Posterior cingulate gyrus (tissue), 11 donors: ENCODE measurements around the gene EFNB2.

Experiments
- DNase-seq, 10 donors: peaks; one replicate each; pipeline versions ENCODE4 v3.0.0 to v3.0.0-alpha.2; 2020 to 2021; ENCODE audit warnings: mixed read lengths in 3 of 10
- intact Hi-C: fragments of 100-400 bp; cut with DNase I; formaldehyde crosslinking; loops from one replicate; pipeline ENCODE4 v1.15.1; 2023

The EFNB2 gene

DNA sequence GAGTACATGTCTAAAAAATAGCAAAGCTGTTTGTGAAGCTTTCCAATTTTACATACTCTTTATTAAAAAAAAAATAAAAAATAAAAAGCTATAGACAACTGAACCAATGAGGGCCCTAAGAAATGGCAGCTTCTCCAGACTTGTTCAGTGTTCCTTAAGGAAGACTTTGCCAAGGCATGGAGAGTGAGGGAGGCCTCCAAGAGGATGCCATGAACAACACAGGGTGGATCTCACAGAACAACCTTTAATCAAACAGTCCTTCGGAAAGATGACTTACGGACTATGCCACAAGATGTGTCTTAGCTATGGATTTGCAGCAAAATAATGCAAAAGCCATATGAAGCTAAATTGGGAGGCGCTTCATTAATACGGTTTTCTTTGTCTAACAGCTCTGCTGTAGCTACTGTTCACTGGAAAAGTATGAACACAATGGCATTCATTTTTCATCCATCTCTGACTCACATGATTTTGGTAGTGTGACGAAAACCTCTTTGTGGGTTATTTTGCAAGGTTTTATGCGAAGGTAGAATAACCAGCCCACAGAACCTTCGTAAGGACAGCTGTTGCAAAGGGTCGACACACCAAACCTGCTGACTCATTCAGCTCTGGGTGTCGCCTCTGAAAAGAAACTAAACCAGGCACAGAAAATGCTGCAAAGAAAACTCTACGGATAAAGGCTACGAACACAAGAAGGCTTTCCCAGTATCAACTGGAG, 27.7 kb downstream of the EFNB2 start:
- intact Hi-C loops, result loop anchor here (10.0 kb wide), 1 partner anchor 93 kb away; no protein-coding TSS in a partner anchor
- no peak for DNase-seq

DNA sequence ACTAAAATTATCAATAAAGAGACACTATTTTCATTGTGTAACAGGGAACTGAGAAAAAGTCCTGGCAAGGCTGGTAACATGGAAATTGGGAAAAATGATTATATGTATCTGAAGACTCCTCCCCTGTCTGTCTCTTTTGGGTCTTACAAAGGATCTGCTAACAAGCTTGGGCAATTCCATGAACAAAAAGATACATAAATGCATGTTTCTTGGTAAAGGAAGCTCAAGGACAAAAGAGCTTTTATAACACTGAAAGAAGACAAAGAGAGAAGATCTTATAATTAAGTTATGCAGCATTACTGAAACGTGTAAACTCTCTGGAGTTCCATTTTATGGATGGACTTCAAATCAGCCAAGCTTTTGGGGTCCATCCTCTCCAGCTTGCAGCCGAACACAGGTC, 29.2 kb downstream of the EFNB2 start:
- intact Hi-C loops, result loop anchor here (10.0 kb wide), 1 partner anchor 91 kb away; no protein-coding TSS in a partner anchor
- DNase-seq, result no peak

DNA sequence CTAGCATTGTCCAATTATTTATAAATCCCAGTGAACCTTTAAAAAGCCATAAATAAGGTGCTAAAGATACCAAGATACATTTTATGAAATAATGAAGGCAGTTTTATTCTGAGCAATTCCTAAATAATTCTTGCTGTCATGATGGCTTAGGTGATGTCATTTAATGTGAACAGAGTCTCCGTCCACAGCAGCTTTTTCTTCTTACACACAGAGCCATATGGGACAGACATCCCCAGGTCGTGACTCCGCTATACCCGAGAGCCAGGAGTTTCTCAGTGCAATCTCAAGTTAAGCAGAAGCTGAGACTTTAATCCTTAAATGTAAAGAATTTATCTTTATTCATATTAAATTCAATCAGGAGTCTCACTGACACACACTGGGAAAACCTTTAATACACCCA, 29.7 kb downstream of the EFNB2 start:
- no peak for DNase-seq
- intact Hi-C loops, result loop anchor here (10.0 kb wide), 1 partner anchor 91 kb away; no protein-coding TSS in a partner anchor

DNA sequence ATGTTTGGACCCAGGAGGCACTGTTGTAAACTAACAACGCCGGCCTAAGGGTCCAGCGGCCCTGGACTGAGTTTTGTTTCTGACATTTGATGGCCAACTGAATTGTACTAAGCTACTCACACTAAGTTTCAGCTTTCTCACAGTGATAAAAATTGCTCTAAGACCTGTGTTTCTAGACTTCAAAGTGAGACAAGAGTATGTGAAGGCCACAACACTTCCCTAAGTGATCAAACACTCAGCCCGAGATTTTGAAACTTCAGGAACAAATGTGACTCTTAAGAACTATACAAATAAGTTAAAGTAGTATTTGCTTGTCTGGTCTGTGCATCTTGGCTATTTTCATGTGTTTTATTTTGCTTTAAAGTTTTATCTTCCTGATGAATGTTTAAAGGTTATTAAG, 30.2 kb downstream of the EFNB2 start:
- intact Hi-C loops, result loop anchor here (10.0 kb wide), 1 partner anchor 90 kb away; no protein-coding TSS in a partner anchor

DNA sequence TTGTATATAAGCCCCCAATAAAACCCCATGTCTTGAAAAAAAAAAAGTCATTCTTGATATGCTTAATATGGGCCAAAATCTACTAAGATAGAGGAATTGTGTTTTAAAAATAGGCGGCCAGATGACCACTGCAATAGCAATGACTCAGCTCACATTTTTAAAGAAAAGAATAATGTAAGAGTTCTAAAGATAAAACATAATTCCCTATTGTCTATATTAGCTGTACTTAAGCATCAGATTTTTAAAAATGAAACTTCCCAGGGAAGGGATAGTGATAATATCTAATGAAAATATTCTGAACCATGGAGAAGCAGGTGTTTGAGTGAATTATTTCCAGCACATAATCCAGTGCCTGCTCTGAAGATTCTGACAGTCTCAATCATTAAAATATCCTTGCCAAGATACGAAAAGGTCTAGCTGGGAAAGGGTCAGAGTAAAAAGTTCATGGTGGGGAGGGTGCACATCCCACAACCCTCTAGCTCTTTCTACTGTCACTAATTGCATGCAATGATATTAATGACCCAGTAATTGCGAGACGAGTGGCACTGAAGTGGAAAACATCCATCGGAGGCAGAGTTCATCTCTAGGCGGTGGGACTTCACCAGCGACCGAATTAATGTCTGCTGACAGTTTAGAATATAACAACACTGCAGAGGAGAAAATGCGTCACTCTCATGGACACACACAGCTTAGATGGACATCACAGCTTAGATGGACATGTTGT, 31.6 kb downstream of the EFNB2 start:
- intact Hi-C loops, result loop anchor here (10.0 kb wide), 1 partner anchor 89 kb away; no protein-coding TSS in a partner anchor
- no peak for DNase-seq

More for the DNA sequence above, 30.2 kb downstream of the EFNB2 start:
- DNase-seq, result no peak

DNA sequence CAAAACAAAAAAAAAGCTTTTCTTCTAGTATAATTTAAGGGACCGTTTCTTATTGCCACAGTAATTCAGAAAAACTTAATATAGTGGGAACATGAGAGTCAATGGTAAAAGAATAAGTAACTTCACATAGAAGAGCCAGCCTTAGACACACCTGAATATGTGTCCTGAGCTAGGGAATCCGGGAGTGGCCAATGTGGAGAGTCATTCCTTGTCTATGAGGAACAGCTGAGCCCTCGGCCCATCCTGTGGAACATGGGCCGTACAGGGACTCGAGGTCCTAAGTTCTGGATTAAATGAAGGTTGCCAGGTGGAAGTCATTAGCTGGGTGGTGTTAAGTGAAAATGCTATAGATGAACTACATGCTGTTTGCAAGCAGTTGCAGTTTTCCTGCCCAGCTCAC, 32.2 kb downstream of the EFNB2 start:
- intact Hi-C loops, result loop anchor here (10.0 kb wide), 1 partner anchor 88 kb away; no protein-coding TSS in a partner anchor
- DNase-seq, result no peak

DNA sequence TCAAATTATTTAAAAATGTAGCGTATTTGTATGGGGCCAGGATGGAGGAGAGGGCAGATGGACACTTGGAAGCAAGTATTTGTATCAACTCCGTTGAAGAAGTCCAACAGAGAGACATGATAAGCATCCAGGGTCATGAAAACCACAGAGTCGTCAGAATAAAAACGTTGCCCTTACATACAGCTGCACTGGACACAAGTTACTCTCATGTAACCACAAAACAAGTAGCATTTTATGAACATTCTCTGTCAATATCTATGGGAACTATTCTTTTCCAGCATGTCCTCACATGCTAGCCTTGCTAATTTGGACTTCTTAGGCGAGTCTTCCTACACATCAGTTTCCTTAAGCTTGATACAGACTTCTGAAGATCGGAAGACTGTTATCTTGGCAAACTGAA, 35.0 kb downstream of the EFNB2 start:
- no peak for DNase-seq
- intact Hi-C loops, result loop anchor here (10.0 kb wide), 1 partner anchor 86 kb away; no protein-coding TSS in a partner anchor

DNA sequence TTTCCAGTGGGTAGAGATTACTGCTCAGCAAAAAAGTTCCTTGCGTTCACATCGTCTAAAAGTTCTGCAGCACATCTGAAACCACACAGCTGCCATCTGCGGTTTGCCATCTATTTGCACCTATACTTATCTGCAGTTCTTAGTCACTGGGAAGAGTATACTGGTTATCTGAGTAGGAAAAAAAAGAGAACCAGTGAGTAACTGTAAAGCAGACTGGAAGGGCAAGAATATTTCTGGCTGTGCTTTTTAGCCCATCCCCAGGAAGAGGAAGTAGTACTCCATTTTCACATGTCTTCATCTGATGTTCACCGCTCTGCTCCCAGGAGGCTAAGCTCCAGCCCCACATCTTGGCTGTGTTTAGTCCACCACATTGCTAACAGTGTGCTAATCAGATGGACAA, 35.6 kb downstream of the EFNB2 start:
- intact Hi-C loops, result loop anchor here (10.0 kb wide), 2 partner anchors 85 to 145 kb away; no protein-coding TSS in a partner anchor
- DNase-seq, result no peak

DNA sequence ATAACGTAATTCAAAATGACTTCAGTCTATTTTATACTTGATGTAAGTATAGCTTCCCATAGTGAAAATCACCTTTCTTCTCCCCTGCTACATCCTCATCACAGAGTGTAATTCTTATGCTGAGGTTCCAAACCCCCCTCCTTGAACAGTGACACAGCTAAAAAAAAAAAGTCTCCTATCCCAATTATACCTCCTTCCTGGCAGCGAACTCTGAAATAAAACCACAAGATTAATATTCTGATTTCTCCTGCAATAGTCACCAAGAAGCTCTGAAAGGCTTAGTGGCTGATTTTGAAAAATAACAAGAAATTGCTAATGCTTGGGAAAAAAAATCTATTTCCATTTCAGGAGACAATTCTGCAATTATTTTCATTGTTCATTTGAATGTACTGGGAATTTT, 36.3 kb downstream of the EFNB2 start:
- intact Hi-C loops, result loop anchor here (10.0 kb wide), 1 partner anchor 144 kb away; no protein-coding TSS in a partner anchor
- no peak for DNase-seq

DNA sequence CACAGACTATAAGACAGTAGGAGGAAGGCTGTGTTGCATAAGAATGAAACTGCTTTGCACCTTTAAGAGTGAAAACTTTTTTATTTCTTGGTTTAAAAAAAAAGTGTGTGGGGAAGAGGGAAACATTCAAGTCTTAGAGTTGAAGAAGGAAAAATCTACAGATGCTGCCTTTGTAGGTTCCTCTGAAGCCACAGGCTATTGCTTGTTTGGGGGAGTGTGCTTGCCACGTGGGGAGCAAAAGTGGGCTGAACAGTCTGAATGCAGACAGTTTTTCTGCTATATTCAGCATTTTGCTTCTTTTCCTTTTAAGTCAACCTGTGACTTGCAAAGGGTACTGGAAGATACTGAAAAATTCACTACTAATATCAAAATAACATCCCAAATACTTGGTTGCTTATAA, 36.9 kb downstream of the EFNB2 start:
- intact Hi-C loops, result loop anchor here (10.0 kb wide), 1 partner anchor 144 kb away; no protein-coding TSS in a partner anchor
- peak in 1 of 10 donors; percentile 85 for DNase-seq

DNA sequence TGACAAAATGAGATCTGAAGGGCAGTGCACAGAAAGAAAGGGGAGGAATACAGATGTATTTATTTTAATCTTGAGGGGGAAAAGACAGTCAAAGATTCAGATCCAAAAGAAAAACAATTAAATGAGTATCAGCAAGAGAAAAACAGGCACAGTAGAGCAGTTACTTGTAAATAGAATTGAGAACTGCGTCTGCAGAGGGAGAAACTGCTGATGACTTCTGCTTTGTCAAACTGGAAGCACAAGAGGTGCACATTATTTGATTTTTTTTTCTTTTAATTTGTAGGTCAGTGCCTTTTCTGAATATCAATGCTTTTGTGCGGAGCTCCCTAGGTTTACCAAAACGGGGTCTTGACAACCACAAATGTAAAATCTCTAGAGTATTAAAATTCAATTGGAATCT, 37.3 kb downstream of the EFNB2 start:
- intact Hi-C loops, result loop anchor here (10.0 kb wide), 1 partner anchor 143 kb away; no protein-coding TSS in a partner anchor
- DNase-seq, result no peak

DNA sequence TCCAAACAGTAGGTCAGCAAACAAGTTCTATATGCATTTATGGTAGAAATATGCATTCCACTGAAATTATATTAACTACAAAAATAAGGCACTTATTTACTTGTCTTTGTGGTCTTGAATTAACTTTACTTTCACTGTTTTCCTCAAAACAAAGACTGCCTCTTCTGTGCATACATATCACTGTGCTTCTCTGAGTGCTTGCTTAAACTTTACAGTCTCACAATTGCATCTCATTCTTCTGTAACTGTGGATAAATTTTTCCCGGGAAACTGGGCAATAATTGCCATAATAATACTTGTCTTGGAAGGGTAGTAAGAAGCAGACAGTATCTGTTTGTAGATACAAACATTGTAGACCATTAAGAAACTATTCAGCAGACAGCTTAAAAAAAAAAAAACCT, 38.4 kb downstream of the EFNB2 start:
- intact Hi-C loops, result loop anchor here (10.0 kb wide), 1 partner anchor 142 kb away; no protein-coding TSS in a partner anchor
- no peak for DNase-seq

DNA sequence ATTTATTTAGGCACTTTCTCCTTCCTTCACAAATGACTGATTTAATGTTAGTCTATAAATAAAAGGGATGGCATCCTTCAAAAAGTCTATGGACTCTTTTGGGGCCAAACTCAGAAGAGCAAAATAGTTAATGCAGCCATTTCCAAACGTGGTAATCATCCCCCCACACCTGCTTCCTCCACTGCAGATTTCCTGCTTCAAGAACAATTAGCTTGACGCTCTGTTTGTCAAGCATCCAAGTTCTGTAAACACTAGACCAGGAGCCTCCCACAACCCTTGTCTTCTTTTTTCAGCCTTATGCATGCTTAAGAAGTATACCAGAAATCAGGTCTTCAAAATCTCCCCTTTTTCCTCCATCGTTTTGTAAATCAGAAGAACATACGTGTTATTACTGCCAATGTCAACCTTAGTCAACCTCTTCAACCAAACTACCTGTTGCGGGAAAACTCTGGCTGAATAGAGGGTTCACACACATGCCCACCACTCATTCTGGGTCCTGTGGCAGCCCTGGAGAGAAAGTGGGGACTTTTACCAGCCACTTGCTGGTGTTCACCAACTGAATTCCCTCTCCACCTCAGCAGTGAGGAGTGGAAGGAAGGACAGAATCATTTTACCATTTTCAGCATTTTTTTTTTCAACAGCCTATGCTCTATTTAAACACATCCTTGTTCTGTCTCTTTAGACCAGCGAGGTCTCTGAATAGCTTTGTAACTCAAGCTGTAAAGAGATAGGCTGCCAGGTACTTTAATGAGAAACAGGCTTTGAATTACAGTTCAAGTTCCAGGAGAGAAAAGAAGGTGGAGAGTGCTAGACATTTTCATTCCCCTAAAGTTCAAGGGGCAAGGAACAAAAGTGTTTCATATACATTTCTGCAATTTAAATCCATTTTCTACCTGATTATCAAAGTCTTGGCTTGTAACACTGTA, 39.1 kb downstream of the EFNB2 start:
- intact Hi-C loops, result loop anchor here (10.0 kb wide), 1 partner anchor 142 kb away; no protein-coding TSS in a partner anchor
- no peak for DNase-seq

DNA sequence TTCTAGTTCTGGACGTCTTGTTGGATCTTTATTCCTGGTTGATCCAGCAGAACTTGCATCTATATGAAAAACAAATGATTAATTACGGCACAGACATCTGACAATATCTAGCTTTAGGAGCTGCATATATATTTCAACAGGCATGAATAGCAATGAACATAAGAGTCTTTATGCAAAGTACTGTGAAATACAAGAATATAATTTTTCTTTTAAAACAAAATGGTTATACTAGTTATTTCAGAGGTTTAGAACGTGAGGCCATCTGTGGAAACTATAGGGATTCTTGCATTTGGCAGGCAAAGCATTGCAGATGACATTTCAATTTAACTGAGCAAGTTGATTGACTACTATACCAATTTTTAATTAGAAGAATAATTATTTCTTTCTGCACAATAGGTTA, 40.5 kb downstream of the EFNB2 start:
- DNase-seq, result no peak
- intact Hi-C loops, result loop anchor here (10.0 kb wide), 1 partner anchor 140 kb away; no protein-coding TSS in a partner anchor

DNA sequence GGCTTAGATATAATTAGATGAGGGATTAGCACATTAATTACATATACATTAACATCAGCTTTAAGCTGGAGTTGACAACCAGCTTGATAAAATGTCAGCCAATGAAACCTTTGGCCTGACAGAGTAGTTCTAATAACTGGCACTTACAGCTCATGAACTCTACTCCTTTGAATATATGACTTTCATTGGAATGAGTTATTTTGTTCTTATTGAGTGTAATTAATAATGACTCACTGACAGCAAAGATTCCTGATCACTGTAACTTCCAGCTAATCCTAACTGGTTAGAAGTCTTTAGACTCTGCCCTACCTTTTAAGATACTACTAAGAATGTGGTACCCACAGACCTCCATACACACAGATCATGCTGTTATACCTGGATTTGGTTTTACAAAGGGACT, 41.0 kb downstream of the EFNB2 start:
- DNase-seq, result no peak
- intact Hi-C loops, result loop anchor here (10.0 kb wide), 1 partner anchor 140 kb away; no protein-coding TSS in a partner anchor

DNA sequence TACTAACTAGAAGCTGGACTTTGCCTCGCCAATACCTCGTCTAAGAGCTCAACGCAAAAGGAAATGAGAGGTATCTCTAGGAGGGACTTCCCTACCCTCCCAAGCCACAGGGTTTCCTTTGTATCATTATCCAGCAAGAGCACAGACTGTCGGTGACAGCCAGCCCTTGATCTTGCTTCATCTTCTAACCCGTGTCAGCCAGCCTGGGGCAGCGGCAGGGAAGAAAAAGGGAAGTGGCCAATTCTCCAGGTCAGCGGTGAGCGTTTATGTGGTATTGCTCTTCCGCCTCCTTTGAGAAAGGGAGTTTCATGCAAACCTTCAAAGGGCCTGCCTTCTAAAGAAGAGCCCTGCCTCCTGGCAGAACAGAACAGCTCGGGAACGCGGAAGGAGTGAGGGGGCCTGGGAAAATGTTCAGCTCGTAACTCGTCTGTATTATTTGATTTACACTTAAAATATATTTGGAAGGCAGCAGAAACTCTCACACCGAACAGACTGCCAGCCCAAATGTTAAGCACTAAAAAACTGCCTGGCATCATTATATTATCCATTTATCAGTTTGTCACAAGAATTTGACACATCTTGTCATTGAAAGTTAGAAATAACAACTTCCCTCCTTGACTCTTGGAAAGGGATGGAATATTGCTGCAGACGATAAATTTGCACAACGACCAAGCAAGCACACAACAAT, 41.8 kb downstream of the EFNB2 start:
- DNase-seq, result peak in 1 of 10 donors; percentile 79
- intact Hi-C loops, result loop anchor here (10.0 kb wide), 1 partner anchor 139 kb away; no protein-coding TSS in a partner anchor

DNA sequence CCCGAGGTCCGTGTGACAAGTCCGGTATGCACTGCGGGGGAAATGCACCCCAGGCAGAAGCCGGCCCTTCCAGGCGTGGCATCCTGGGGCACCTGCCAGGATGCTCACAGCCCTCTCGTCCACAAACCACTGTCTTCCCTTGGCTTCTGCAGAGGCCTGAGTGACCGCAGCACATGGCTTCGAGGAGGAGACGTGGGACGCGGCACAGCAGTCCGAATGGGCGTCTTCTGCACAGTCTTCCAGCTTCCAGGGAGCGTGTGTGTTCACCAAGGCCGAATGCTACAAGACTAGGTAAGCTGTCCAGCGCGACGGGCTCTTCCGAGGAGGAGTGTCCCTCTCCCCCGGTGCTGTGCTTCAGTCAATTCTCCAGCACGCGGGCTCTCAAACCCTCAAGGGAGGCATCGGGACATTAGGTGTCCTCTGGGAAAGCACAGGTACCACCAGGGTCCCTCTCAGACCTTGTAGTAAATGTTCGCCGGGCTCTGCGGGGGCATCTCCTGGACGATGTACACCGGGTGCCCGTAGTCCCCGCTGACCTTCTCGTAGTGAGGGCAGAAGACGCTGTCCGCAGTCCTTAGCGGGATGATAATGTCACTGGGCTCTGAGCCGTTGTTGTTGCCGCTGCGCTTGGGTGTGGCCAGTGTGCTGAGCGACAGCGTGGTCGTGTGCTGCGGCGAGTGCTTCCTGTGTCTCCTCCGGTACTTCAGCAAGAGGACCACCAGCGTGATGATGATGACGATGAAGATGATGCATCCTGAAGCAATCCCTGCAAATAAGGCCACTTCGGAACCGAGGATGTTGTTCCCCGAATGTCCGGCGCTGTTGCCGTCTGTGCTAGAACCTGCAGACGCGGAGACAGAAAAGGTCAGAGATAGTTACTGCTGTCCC, 42.6 kb downstream of the EFNB2 start:
- intact Hi-C loops, result loop anchor here (10.0 kb wide), 1 partner anchor 138 kb away; no protein-coding TSS in a partner anchor
- DNase-seq, result peak in 1 of 10 donors; percentile 83
